Vagina (tissue), 2 donors: Measurements from ENCODE around the gene RPLP1.

Experiments
- POLR2A ChIP-seq, 2 donors: fragments of 450-650 bp; IDR thresholded peaks; one replicate each; pipeline ENCODE4 v1.6.1; 2017; ENCODE audit warnings: antibody characterized with exemption in 2 of 2, mild to moderate bottlenecking in 2 of 2, moderate library complexity in 2 of 2
- POLR2AphosphoS5 ChIP-seq, 2 donors: sonication (generic); formaldehyde crosslinking; IDR thresholded peaks; one replicate each; pipeline ENCODE4 v1.9.0; 2017; ENCODE audit warnings: antibody characterized with exemption in 2 of 2, mild to moderate bottlenecking in 2 of 2, low read depth in 1 of 2; ENCODE audit not compliant: insufficient read depth in 1 of 2

- TF ChIP-seq POLR2A (IDR thresholded peaks at IDR 0.05), result no peak
- no peak for TF ChIP-seq POLR2AphosphoS5 (IDR thresholded peaks at IDR 0.05; ENCODE audit: insufficient read depth in 1 of 2, low read depth in 1 of 2)
Observed at GRCh38 chr15:69457304-69458280, 5.0 kb downstream of the RPLP1 start.
